GM12873 (cell line): ENCODE data around the gene SLC39A11.

ENCODE experiments used
- TF ChIP-seq, protein P1 (sequence below): IDR thresholded peaks from 2 replicates; pipeline ENCODE4 v1.5.1; 2012; ENCODE audit warnings: low read depth, mild to moderate bottlenecking, moderate library complexity, low read length, control low read depth; ENCODE audit not compliant: insufficient read depth; ENCODE audit errors: missing control alignments

The SLC39A11 gene

DNA sequence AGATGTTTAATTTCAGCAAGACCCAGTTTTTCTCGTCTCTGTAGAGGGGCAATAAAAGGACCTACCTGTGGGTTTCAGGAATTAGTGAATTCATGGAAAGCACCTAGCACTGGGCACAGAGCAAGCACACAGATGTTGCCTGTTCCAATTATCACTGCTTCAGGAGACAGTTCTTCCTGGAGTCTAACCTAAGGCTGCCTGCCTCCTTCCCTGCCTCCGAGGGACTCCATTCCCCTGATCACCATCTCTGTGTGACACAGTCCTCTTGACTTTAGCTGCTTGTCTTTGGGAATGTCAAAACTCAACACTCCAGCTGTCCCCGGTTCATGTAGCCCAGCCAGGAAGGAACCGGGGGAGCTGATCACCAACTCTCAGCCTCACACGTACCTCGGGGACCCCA lies 474.9 kb downstream of the SLC39A11 start:
- TF ChIP-seq, protein P1, sequence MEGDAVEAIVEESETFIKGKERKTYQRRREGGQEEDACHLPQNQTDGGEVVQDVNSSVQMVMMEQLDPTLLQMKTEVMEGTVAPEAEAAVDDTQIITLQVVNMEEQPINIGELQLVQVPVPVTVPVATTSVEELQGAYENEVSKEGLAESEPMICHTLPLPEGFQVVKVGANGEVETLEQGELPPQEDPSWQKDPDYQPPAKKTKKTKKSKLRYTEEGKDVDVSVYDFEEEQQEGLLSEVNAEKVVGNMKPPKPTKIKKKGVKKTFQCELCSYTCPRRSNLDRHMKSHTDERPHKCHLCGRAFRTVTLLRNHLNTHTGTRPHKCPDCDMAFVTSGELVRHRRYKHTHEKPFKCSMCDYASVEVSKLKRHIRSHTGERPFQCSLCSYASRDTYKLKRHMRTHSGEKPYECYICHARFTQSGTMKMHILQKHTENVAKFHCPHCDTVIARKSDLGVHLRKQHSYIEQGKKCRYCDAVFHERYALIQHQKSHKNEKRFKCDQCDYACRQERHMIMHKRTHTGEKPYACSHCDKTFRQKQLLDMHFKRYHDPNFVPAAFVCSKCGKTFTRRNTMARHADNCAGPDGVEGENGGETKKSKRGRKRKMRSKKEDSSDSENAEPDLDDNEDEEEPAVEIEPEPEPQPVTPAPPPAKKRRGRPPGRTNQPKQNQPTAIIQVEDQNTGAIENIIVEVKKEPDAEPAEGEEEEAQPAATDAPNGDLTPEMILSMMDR: no peak

DNA sequence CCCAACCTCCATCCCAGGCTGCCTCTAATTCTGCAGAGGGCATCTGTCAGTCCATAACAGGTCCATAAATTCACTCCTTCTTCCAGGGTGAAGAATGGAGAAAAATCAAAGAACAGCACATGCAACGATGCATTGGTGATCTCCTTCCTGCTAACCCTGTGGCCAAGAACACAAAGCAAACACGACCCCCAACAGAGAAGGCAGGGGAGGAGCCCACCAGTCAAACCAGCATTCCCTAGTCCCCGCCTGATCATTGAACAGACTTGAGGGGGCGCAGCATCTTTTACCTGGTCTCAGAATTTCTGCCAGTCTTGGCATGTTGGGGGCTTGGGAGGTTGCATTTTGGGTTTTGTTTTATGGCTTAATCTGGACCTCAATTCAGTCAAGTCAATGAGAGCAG lies 476.0 kb downstream of the SLC39A11 start:
- TF ChIP-seq, protein P1: no peak

DNA sequence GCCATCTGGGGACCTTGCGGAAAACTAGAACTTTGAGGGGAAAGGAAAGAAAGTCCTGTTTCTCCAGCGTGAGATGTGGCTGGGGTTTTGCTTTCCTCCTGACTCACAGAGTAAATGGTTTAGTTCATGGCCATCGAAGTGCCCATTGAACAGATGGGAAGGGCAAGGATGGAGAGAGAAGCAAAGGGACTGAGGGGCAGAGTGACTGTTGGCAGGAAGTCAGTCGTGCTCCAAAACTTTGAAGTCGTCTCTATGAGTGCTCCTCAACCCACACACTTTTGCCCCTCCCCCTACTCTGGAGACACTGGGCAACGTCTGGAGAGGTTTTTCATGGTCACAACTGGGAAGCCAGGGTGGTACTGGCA lies 476.9 kb downstream of the SLC39A11 start:
- TF ChIP-seq, protein P1: no peak

DNA sequence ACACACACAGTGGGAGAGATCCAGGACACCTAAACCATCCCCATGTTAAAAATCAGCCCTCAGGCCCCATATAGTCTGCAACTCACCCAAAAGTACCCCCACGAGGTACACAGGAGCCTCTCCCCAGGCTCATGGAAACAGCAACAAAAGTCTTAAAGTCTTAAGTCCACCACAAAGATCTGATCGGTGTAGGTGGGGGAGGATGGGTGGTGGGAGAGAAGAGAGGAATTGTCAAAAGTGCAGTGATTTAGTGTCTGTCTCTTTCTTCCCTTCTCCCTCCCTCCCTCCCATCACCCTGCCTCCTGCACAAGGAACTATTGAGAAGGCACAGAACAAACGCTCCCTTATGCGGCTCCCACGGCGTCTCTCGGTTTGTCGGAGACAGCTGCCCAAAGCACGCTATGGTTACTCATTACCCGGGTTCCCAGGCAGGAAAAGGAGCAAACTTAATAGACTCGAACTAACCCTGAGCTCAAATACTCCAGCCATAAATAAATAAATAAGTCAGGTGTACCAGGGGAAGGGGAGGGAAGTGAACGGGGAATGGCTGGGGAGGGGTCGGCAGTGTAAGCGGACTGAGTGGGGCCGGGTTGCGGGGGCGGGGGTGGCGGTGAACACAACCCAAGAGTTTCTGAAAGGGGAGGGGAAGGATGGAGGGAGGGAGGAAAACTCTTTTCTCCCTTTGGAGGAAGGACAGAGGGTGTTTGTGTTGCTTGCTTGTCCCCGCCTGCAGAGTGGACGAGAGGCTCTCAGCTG lies 477.4 kb downstream of the SLC39A11 start:
- TF ChIP-seq, protein P1: no peak

DNA sequence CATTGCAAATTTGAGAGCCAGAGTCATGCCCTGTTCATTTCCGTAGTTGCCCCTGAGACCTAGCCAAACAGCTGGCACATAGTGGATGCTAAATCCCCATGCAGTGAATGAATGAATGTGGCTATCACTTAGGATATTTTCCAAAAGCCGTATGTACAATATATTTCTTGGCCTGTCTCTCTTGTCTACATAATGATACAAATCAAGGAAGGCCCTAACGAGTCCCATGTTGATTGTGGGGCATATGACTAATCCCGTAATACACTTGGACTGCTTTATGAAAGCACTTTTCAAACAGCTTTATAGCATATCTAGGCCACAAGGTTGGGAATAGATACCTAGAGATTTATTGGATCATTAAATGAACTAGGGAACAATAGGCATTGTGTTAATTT lies 478.0 kb downstream of the SLC39A11 start:
- TF ChIP-seq, protein P1: no peak

DNA sequence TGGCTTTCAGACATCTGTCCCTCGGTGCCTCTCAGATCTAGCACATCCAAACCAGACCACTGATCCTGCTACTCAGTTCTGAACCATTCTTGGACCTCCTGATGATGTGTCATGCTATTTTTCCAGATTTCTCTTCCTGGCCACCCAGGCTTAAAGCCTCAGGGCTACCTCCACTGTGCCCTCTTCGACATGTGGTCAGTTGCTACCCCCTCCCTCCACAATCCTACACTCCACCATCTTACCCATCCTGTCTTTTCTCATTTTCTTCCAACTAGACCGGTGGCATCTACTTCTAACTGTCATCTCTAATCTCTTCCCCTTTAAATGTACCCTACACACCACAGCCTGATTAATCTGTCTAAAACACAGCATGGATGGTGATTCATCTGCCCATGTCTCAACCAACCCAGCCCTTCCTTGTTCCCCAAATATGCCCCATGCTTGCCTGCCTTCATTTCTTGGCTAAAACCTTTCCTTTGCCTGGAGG lies 478.6 kb downstream of the SLC39A11 start:
- TF ChIP-seq, protein P1: no peak

DNA sequence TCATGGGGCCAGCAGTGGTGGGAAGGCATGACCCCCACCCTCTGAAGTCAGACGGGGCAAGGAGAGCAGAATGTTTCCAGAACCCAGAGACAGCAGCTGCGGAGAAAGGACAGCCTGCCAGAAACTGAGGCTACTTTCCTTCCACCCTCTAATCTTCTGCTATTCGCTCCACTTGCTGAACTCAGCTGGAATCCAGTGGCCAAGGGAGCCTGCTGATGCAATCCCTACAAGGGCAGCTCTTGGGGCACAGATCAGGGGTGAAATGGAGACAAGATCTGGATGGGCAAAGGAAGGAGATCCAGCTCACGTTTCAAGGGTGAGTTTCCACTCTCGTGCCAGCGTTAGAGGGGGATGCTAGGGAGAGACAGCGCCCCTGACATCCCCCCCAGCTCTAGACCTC lies 479.1 kb downstream of the SLC39A11 start:
- TF ChIP-seq, protein P1: no peak

DNA sequence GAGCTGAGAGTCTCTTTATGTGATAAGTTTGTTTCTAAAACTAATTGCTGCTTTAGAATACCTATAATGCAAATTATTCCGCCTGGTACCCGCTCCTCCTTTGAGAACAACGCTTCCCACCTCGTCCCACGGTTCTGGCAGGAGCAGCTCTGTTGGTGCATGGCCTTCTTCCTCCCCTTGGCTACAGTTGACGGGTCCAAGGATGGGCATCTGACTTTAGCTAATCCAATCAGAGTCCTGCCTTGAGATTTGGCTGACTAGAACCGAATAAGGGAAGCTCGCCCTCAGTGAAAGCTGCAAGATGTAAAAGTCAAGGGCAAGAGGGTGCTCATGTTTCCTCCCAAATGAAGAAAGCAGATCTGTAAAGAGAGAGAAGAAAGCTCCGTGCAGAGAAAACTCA lies 481.3 kb downstream of the SLC39A11 start:
- TF ChIP-seq, protein P1: no peak
